ENCODE measurements around the gene PTGR2. TPM values are rescaled to one million over a fixed set of nuclear protein-coding genes. Genes with fewer than 3 reads are reported as not detected.

Gene PTGR2
- total RNA-seq: 0.61 and 0.71 TPM in 2 replicates

DNA sequence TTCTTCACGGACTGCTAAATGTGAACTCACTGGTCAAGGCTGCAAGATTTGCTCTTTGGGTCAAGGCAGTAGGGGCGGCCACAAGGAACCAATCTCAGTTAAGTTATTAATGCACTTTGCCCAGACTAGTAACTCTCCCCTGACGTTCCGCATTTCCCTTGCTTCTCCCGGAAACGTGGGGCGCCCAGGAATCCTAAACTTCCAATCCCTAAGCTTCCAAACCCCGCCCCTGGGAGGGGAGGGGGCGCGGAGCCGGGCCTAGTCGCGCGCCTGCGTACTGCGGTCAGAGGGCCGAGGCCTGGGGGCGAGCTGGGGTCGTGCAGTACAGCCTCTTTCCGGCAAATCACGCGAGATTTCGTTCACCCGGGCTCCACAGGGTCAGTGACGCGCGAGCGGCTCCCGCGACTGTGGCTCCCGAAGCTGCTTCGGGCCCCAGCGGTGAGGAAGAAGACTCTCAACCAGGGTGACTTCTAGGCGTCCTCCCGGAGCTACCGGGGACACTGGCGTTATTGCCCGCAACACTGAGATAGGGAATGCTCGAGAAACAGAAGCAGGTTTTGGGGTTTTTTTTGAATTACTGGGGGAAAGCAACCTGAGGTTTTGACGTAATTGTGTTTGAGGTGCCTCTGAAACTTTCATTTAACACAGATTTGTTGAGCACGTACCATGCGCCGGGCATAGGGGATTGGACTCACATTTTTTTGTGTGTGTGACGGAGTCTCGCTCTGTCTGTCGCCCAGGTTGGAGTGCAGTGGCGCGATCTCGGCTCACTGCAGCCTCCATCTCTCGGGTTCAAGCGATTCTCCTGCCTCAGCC is at the start of gene PTGR2:
TSS of gene PTGR2 (plus strand) at position 265 of the 816 bp plus-strand sequence. CDS start 7,032 bp downstream, outside the sequence.
- intact Hi-C loops (cut with micrococcal nuclease): loop anchor here (1.0 kb wide), 5 partner anchors 35 to 233 kb away; partner anchors contain the start of genes ALDH6A1, DNAL1, LIN52 and ZNF410

DNA sequence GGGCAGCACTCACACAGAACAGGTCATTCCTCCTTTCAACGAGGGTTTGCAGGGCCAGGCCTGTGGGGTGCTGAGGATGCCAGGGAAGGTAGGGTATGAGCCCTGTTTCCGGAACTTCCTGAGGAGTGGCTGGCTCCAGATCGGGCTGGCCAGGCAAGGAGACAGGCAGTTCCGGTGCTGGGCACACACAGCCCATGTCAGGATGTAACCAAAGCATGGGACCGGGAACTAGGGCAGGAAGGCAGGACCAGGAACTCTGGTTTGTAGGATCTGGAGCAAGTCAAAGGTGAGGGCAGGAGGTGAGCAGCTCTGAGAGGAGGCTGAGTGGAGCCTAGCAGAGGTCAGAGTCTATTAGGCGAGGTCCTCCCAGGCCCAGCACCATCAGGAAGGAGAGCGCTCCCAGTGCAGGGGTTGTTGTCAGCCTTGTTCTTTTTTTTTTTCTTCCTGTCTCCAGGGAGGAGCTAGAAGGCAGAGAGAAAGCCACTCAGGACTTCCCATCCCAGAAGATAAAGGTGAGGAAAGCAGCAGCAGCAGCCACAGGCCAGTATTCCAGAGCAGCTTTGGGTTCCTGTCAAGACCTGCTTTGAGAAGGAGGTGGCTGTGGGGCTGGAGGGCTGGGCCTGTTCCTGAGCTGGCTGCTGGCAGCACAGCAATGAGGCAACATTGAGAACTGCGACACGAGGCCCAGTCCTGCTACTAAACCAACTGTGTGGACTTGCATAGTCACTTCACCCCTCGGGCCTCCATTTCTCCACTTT is 49.0 kb upstream of the PTGR2 start:
- intact Hi-C loops (cut with micrococcal nuclease): no loop called here

DNA sequence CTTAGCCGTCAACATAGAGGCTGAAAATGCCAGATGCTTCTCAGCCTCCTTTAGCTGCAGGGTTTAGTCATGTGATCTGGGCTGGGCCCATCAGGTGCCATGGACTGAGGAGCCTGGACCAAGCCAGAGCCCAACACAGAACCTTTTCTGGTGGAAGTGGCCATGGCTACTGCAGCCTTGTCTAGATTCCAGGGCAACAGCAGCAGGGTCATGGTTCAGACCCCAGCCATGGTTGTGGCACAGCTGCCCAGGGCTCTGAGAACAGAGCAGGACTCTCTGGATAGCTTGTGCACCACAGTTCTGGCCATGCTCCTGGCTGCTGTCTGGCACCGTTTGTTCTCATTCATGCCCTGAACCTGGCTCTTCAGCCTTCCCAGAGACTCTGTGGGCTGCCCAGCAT is 47.0 kb upstream of the PTGR2 start:
- intact Hi-C loops (cut with micrococcal nuclease): no loop called here

DNA sequence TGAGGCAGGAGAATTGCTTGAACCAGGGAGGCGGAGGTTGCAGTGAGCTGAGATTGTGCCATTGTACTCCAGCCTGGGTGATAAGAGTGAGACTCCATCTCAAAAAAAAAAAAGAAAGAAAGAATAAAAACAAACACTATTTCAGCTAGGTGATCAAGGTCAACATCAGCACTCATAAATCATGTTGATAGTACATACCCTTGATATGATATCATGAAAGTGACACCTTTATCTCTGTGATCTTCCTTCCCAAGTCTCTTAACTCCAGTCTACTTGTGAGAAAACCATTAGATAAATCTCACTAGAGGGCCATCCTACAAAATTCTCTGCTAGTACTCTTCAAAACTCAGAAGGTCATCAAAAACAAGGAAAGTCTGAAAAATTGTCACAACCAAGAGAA is 44.2 kb upstream of the PTGR2 start:
- intact Hi-C loops (cut with micrococcal nuclease): no loop called here

- intact Hi-C loops (cut with micrococcal nuclease): no loop called here
Observed at GRCh38 chr14:73809391-73809790, 42.2 kb upstream of the PTGR2 start.

DNA sequence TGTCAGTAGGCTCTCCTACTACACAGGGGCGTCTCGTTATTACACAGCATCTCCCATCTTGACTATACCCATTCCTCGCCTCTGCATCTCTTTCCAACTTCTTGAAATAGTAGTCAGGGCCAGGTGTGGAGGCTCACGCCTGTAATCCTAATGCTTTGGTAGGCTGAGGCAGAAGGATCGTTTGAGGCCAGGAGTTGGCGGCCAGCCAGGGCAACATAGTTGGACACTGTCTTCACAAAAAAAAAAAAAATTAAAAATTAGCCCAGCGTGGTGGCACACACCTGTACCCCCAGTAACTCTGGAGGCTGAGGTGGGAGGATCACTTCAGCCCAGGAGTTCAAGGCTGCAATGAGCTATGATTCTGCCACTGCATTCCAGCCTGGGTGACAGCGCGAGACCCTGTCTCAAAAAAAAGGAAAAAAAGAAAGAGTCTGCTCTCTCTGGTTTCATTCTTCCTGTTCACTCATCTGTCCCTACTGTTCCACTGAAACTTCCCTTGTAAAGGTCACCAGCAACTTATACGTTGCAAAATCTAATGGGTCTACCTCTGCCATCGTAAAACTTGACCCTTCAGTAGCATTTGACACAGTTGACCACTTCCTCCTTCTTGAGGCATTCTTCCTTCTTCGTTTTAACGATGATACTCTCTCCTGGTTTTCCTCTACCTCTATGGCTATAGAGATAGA is 41.0 kb upstream of the PTGR2 start:
- intact Hi-C loops (cut with micrococcal nuclease): no loop called here

- intact Hi-C loops (cut with micrococcal nuclease): no loop called here
Observed at GRCh38 chr14:73811164-73811503, 40.5 kb upstream of the PTGR2 start.

- intact Hi-C loops (cut with micrococcal nuclease): no loop called here
Observed at GRCh38 chr14:73814153-73814552, 37.5 kb upstream of the PTGR2 start.

DNA sequence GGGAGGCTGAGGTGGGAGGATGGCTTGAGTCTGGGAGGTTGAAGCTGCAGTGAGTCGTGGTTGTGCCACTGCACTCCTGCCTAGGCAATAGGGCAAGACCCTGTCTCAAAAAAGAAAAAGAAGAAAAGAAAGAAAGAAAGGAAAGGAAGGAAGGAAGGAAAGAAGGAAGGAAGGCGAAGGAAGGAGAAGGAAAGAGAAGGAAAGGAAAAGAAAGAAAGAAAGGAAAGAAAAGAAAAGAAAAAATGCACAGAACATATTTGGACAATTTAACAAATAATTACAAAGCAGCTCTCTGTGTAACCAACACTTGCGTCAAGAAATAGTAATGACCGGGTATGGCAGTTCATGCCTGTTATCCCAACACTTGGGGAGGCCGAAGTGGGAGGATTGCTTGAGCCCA is 35.8 kb upstream of the PTGR2 start:
- intact Hi-C loops (cut with micrococcal nuclease): no loop called here

DNA sequence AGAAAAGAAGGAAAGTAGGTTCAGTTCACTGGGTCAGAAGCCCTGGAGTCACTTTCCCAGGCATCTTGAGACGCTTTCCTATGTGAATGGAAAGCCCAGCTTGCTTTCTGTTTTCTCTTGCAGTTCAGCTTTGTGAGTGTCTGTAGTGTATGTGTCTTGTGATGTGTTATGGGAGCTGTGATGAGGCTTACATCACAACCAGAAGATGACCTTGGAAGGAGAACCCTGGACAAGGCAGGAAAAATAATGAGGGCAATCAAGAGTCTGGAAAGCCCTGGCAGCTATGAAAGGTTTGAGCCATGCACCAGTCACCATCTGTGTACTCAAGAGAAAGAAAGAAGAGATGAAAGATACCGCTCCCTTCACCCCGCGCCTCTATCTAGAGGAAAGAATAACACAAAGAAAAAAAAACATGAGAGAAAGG is 35.2 kb upstream of the PTGR2 start:
- intact Hi-C loops (cut with micrococcal nuclease): no loop called here

DNA sequence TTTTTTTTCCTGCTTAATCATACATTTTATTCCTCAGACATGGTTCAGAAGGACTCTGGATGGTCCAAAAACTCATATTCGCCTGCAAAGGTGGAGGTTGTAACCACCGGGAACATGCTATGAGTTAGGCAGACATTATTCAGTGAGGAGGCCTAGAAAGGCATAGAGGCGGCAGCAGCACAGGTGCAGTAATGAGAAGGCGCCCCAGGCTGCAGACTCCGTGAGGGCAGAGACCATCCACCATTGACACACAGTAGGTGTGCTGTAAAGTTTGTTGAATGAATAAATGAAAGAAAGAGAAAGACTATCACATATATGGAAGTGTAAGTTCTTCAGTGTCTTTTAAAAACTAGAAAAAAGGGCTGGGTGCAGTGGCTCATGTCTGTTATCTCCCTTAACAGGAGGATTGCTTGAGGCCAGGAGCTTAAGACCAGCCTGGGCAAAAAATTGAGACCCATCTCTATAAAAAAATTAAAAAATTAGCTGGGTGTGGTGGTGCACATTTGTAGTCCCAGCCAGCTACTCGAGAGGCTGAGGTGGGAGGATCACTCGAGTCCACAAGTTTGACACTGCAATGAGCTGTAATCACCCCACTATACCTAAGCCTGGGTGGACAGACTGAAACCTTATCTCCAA is 34.5 kb upstream of the PTGR2 start:
- intact Hi-C loops (cut with micrococcal nuclease): no loop called here

- intact Hi-C loops (cut with micrococcal nuclease): no loop called here
Observed at GRCh38 chr14:73818821-73819220, 32.8 kb upstream of the PTGR2 start.

DNA sequence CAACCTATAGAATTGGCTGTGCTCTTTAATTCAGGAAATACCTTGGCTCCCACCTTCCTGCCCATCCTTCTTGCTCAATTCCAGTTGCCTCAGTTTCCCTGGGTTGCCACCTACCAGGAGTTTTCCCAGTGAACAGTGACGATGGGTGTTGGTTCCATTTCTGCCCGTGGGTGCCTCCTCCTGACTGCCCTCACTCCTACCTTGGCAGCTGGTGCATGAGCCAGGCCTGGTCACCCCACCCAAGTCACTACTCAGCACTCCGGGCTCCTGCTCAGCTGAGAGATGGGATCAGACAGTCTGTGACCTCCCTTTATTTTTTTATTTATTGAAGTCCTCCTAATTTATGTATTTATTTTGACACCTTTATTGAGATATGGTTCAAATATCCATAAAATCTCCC is 31.0 kb upstream of the PTGR2 start:
- intact Hi-C loops (cut with micrococcal nuclease): loop anchor here (10.0 kb wide), 1 partner anchor 176 kb away; the partner anchor contains the start of gene DNAL1

DNA sequence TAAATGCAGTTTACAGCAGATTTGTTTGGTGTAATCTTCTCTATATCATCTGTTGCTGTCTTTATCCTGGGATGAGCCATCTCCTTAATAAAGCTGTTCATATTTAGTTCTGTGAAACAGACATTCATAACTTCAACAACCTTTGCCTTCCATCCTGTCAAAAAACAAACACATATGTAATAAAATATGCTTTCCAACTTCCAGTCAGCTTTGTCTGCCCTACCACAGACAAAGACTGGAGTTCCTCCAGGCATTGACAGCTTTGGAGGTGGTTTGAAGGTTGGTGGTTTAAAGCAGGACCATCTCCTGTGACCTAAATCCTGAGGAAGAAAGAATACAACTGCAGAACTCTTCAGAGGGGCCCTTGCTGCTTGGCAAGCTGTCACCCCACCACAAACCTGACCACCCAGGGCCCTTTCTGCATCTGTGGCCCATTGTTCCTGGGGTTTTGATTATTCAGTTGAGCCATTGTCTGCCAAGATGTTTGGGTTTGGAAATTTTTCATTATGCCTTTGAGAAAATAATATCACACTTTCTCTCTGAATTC is 28.2 kb upstream of the PTGR2 start:
- intact Hi-C loops (cut with micrococcal nuclease): loop anchor here (10.0 kb wide), 1 partner anchor 179 kb away; the partner anchor contains the start of gene DNAL1

- intact Hi-C loops (cut with micrococcal nuclease): loop anchor here (2.0 to 10.0 kb wide), 2 partner anchors 179 to 315 kb away; partner anchors contain the start of gene DNAL1
Observed at GRCh38 chr14:73824127-73824526, 27.5 kb upstream of the PTGR2 start.

DNA sequence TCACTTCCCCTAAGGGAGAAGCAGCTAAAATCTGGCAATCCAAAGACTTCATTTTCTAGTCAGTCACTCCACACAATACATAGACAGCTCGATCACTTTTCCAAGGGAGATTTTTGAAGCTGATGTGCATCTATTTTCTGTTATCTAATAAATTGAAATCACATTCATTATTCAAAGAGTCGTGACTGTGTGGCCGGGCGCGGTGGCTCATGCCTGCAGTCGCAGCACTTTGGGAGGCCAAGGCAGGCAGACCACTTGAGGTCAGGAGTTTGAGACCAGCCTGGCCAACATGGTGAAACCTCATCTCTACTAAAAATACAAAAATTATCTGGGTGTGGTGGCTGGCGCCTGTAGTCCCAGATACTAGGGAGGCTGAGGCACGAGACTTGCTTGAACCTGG is 27.1 kb upstream of the PTGR2 start:
- intact Hi-C loops (cut with micrococcal nuclease): loop anchor here (2.0 to 10.0 kb wide), 2 partner anchors 180 to 316 kb away; partner anchors contain the start of gene DNAL1

DNA sequence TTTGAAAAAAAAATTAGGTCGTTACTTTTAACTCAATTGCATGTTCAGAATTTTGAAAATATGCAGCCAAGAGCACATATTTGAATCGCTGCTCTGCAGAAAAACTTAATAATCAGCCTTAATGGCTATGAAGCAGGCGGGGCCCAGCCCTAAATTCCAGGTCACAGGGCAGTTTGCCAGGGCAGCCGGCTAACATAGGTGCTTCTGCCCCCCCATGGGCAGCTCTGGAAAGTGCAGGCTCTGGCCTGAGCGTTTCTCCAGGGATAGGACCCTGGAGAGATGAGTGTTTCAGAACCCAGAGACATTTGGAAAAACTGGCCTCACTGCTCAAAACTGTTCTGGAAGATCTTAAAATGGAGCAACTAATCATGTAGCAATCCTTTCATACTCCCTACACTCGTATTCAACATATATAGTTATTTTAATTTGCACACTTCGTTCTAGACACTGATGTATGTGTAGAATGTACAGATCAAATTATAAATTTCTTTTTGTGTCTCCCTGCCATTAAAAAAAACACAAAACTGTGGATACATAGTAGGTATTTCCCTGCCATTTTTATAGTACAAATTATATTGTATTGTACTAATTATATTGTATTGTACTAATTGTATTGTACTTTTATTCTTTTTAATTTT is 26.0 kb upstream of the PTGR2 start:
- intact Hi-C loops (cut with micrococcal nuclease): loop anchor here (1.0 to 10.0 kb wide), 8 partner anchors 39 to 317 kb away; partner anchors contain the start of genes DNAL1 and PNMA1

- intact Hi-C loops (cut with micrococcal nuclease): loop anchor here (5.0 to 10.0 kb wide), 3 partner anchors 85 to 182 kb away; partner anchors contain the start of genes DNAL1 and PNMA1
Observed at GRCh38 chr14:73827190-73827589, 24.4 kb upstream of the PTGR2 start.

GRCh38 chr14:73829071-73829470 is 22.6 kb upstream of the PTGR2 start:
- intact Hi-C loops (cut with micrococcal nuclease): loop anchor here (5.0 to 10.0 kb wide), 3 partner anchors 87 to 184 kb away; partner anchors contain the start of genes DNAL1 and PNMA1

Data from T-helper 1 cell treated with Interleukin-12 subunit alpha and Interleukin-12 subunit beta and Interleukin-4 antibody, amounts not matched to agents 30 ng/mL and 1 ng/mL, for 36 hours (primary cell).